WTC11 (cell line): Measurements from ENCODE around the gene ACAA1.

Experiments used
- ATF3 ChIP-seq: sonication (generic); formaldehyde crosslinking; conservative IDR thresholded peaks from 2 replicates; pipeline ENCODE4 v1.8.1; 2022; ENCODE audit warnings: mild to moderate bottlenecking, missing genetic modification reagents
- CTCF ChIP-seq: fragments of 200-600 bp; IDR thresholded peaks from 2 replicates; pipeline ENCODE4 v1.8.0; 2022; ENCODE audit warnings: antibody characterized with exemption
- TP53 ChIP-seq: sonication (generic); formaldehyde crosslinking; IDR thresholded peaks from 2 replicates; pipeline ENCODE4 v1.8.1; 2023; ENCODE audit warnings: mild to moderate bottlenecking, missing genetic modification reagents
- ZBTB43 ChIP-seq: sonication (generic); formaldehyde crosslinking; IDR thresholded peaks from 2 replicates; pipeline ENCODE4 v1.8.1; 2023; ENCODE audit warnings: mild to moderate bottlenecking, missing genetic modification reagents

- TF ChIP-seq ZBTB43 (no peak), TP53 (CRISPR knock-in tag) (no peak), ATF3 (CRISPR knock-in tag) (no peak), CTCF (no peak)
Observed at GRCh38 chr3:38141173-38141951, 4.4 kb upstream of the ACAA1 start.
